B cell (primary cell): ENCODE measurements around the gene SCGN. TPM values are rescaled to one million over a fixed set of nuclear protein-coding genes. Genes with fewer than 3 reads are reported as not detected.

Source experiments
- ATAC-seq: fragments of 200-7000 bp; cut with Tn5 transposase; one replicate; pipeline ENCODE4 v1.10.0; 2021; ENCODE audit warnings: low read depth, mild to moderate bottlenecking, moderate number of reproducible peaks, moderate library complexity
- CTCF ChIA-PET: fragments of 350-600 bp; sonication (Branson Sonifier 250); formaldehyde crosslinking; loops from one replicate; lab custom pipeline; 2021; ENCODE audit warnings: antibody characterized with exemption, inconsistent platforms; lab: Charles Lee
- POLR2A ChIA-PET: fragments of 350-600 bp; sonication (Branson Sonifier 250); formaldehyde crosslinking; loops from one replicate; lab custom pipeline; 2021; ENCODE audit warnings: antibody characterized with exemption; lab: Charles Lee
- DNase-seq: peaks from one replicate; pipeline ENCODE4 v3.0.0; 2013
- H2AFZ ChIP-seq: 2 replicates; pipeline ENCODE4 v1.6.1; 2012; ENCODE audit warnings: mild to moderate bottlenecking, low read depth, low read length; ENCODE audit not compliant: insufficient read depth, poor library complexity, severe bottlenecking
- H3K27ac ChIP-seq, 2 donors: 1 replicate in 1 of 2; 2 replicates in 1 of 2; pipeline ENCODE4 v1.5.1; 2012 to 2013; ENCODE audit warnings: low read length in 2 of 2, mild to moderate bottlenecking in 2 of 2, moderate library complexity in 1 of 2
- H3K27me3 ChIP-seq, 4 experiments: fragments of 200-600 bp in 1 of 4; sonication (generic) in 1 of 4; replicated peaks in 1 of 4; 1 replicate in 2 of 4; 2 replicates in 2 of 4; pipeline versions ENCODE4 v1.6.1 to v1.7.0; 2013 to 2016; ENCODE audit warnings: low read length in 3 of 4, mild to moderate bottlenecking in 2 of 4, mixed read lengths in 1 of 4, moderate library complexity in 1 of 4; ENCODE audit not compliant: insufficient read depth in 4 of 4, control insufficient read depth in 3 of 4; ENCODE audit errors: control extremely low read depth in 1 of 4
- H3K36me3 ChIP-seq, 2 experiments: replicated peaks in 1 of 2; 1 replicate in 1 of 2; 2 replicates in 1 of 2; pipeline versions ENCODE4 v1.6.1 to v1.7.1; 2013; ENCODE audit warnings: low read length in 1 of 2; ENCODE audit not compliant: insufficient read depth in 2 of 2, control insufficient read depth in 1 of 2; ENCODE audit errors: control extremely low read depth in 1 of 2, extremely low read depth in 1 of 2
- H3K4me1 ChIP-seq, 2 donors: fragments of 200-600 bp in 1 of 2; sonication (generic) in 1 of 2; 1 replicate in 1 of 2; 2 replicates in 1 of 2; pipeline versions ENCODE4 v1.5.1 to v1.6.1; 2013 to 2017; ENCODE audit warnings: low read length in 2 of 2; ENCODE audit not compliant: control insufficient read depth in 2 of 2, insufficient read depth in 2 of 2
- H3K4me2 ChIP-seq: replicated peaks from 2 replicates; pipeline ENCODE3; 2012; ENCODE audit warnings: mild to moderate bottlenecking, low read depth, low read length; ENCODE audit not compliant: poor library complexity, severe bottlenecking
- H3K4me3 ChIP-seq, 5 experiments: fragments of 200-600 bp in 1 of 5; sonication (generic) in 1 of 5; 1 replicate in 3 of 5; 2 replicates in 2 of 5; pipeline versions ENCODE4 v1.5.1 to v1.7.0; 2011 to 2016; ENCODE audit warnings: low read length in 4 of 5, mild to moderate bottlenecking in 4 of 5, low read depth in 2 of 5, control low read depth in 1 of 5, moderate library complexity in 1 of 5; ENCODE audit not compliant: insufficient read depth in 1 of 5; ENCODE audit errors: control extremely low read depth in 1 of 5, extremely low read depth in 1 of 5
- H3K79me2 ChIP-seq: fragments of 200-600 bp; sonication (generic); one replicate; pipeline ENCODE4 v1.6.0; 2016; ENCODE audit warnings: low read length; ENCODE audit not compliant: control insufficient read depth, insufficient read depth
- H3K9ac ChIP-seq: fragments of 200-600 bp; sonication (generic); 2 replicates; pipeline ENCODE4 v1.6.1; 2017; ENCODE audit warnings: mild to moderate bottlenecking, low read length, moderate library complexity
- H3K9me3 ChIP-seq, 3 donors: one replicate each; pipeline versions ENCODE4 v1.6.1 to v1.7.1; 2013; ENCODE audit warnings: low read length in 2 of 3; ENCODE audit not compliant: control insufficient read depth in 2 of 3, insufficient read depth in 1 of 3; ENCODE audit errors: control extremely low read depth in 1 of 3
- H4K20me1 ChIP-seq: 2 replicates; pipeline ENCODE4 v1.6.0; 2012; ENCODE audit warnings: mild to moderate bottlenecking, low read length; ENCODE audit not compliant: insufficient read depth, control insufficient read depth, poor library complexity, severe bottlenecking
- H3K27ac Mint-ChIP-seq: one replicate; pipeline ENCODE4 v1.8.0; 2021; ENCODE audit warnings: mixed read lengths
- H3K27me3 Mint-ChIP-seq: one replicate; pipeline ENCODE4 v1.8.0; 2021; ENCODE audit warnings: mixed read lengths
- H3K4me1 Mint-ChIP-seq: one replicate; pipeline ENCODE4 v1.8.0; 2021; ENCODE audit warnings: mixed read lengths
- H3K4me3 Mint-ChIP-seq: one replicate; pipeline ENCODE4 v1.8.0; 2021; ENCODE audit warnings: mixed read lengths
- H3K9me3 Mint-ChIP-seq: one replicate; pipeline ENCODE4 v1.8.0; 2022; ENCODE audit warnings: mixed read lengths; ENCODE audit not compliant: insufficient read depth
- CTCF ChIP-seq: fragments of 200-600 bp; IDR thresholded peaks from one replicate; pipeline ENCODE4 v1.8.0; 2022; ENCODE audit warnings: antibody characterized with exemption, mild to moderate bottlenecking
- EZH2 ChIP-seq: IDR thresholded peaks from 2 replicates; pipeline ENCODE4 v1.6.1; 2012; ENCODE audit warnings: borderline replicate concordance, low read depth, mild to moderate bottlenecking, moderate library complexity, low read length; ENCODE audit not compliant: insufficient read depth, poor library complexity, severe bottlenecking
- WGBS: methylation state at CpG from one replicate; pipeline ENCODE4 v1.1.5; 2013; ENCODE audit warnings: missing lambda C conversion rate; ENCODE audit not compliant: insufficient coverage; 5-methylcytosine and 5-hydroxymethylcytosine counted together
- intact Hi-C: fragments of 100-400 bp; cut with micrococcal nuclease; formaldehyde crosslinking; loops from one replicate; pipeline ENCODE4 v1.10.0; 2022
- polyA plus RNA-seq: library from polyadenylated mRNA; depleted of rRNA; stranded (reverse); fragments of >200 nt; gene quantifications from 2 replicates; pipeline ENCODE4 v1.2.3, GENCODE V29; 2012
- total RNA-seq, 2 donors: library from RNA; stranded (reverse); fragments of 120-200 nt in 1 of 2; gene quantifications; 1 replicate in 1 of 2; 2 replicates in 1 of 2; pipeline versions ENCODE4 v1.2.3 to v1.2.4, GENCODE V29; 2013 to 2022

SCGN gene
- total and polyA plus RNA-seq, 2 donors (not counting 1 experiment from before 2014, with no cell fraction given): not detected

- no peaks in the 10 kb centered on the region for H4K20me1 ChIP-seq
- H3K9ac ChIP-seq: no peak overlapping the region
- H3K4me3 Mint-ChIP-seq: no peak overlapping the region
- no peaks in the 10 kb centered on the region for H3K36me3 ChIP-seq
- no peak overlapping the region for H2AFZ ChIP-seq
- peaks cover 0 to 4% (median 0%) of the 10 kb centered on the region in 3 donors for H3K9me3 ChIP-seq
- no peak for ATAC-seq
- H3K4me2 ChIP-seq: no peak overlapping the region
- DNase-seq: no peak
- no peaks in the 10 kb centered on the region for H3K9me3 Mint-ChIP-seq
- WGBS: no CpG with 5 or more reads among the region's 1 CpG
- peaks cover 7% of the 10 kb centered on the region for H3K27me3 Mint-ChIP-seq
- H3K27ac Mint-ChIP-seq: no peak overlapping the region
- H3K27ac ChIP-seq: no peak overlapping the region
- no peaks in the 10 kb centered on the region for H3K27me3 ChIP-seq
- no peaks in the 10 kb centered on the region for H3K4me1 Mint-ChIP-seq
- ChIA-PET CTCF (interaction anchor here (1.5 to 1.7 kb wide), 2 partner anchors 13 to 290 kb away, joined by 4 to 6 read pairs; no protein-coding TSS in a partner anchor), POLR2A (no interaction called here)
- TF ChIP-seq CTCF (no peak), EZH2 (no peak)
- no peak overlapping the region for H3K4me3 ChIP-seq
- no peaks in the 10 kb centered on the region for H3K4me1 ChIP-seq
- intact Hi-C loops: no loop called here
- no peaks in the 10 kb centered on the region for H3K79me2 ChIP-seq
Measured at GRCh38 chr6:25713824-25714223, 61.8 kb downstream of the SCGN start.

- Histone ChIP-seq H3K79me2 (no peaks in the 10 kb centered on the region), H3K4me3 (no peak overlapping the region), H3K36me3 (no peaks in the 10 kb centered on the region), H3K4me1 (no peaks in the 10 kb centered on the region), H2AFZ (no peak overlapping the region), H3K27ac (no peak overlapping the region), H4K20me1 (no peaks in the 10 kb centered on the region), H3K9ac (no peak overlapping the region), H3K9me3 (no peaks in the 10 kb centered on the region), H3K4me2 (no peak overlapping the region), H3K27me3 (no peaks in the 10 kb centered on the region)
- Mint-ChIP-seq H3K27ac (no peak overlapping the region), H3K9me3 (no peaks in the 10 kb centered on the region), H3K4me3 (no peak overlapping the region), H3K4me1 (no peaks in the 10 kb centered on the region), H3K27me3 (peaks cover 7% of the 10 kb centered on the region)
- DNase-seq (no peak), ATAC-seq (no peak)
- 35% methylated on average over 3 of the region's 3 CpGs for WGBS
- intact Hi-C loops: no loop called here
- POLR2A ChIA-PET: no interaction called here
- CTCF ChIA-PET: interaction anchor here (1.5 to 2.4 kb wide), 2 partner anchors 14 to 491 kb away, joined by 4 to 12 read pairs; no protein-coding TSS in a partner anchor
- TF ChIP-seq EZH2: no peak
- TF ChIP-seq CTCF: no peak
Measured at GRCh38 chr6:25714765-25715164, 62.8 kb downstream of the SCGN start.
